Measurements from ENCODE around the gene UNCX. TPM values are rescaled to one million over a fixed set of nuclear protein-coding genes. Genes with fewer than 3 reads are reported as not detected.
A peak's percentile ranks its signal among the peaks of the same experiment; 100 is the strongest.
"Not testable (repeated sequence)": the region's sequence is repeated elsewhere in the genome, so short reads cannot be mapped to it uniquely, and the experiment has no call there.

Gene UNCX
- total and polyA plus RNA-seq, 5 donors from 2014 or later, result not detected

GRCh38 chr7:1260244-1260635, 27.6 kb downstream of the UNCX start:
- Histone ChIP-seq H3K4me3 (ENCODE audit: low read depth, low read length) (no peak overlapping the region), H3K27me3 (ENCODE audit: control insufficient read depth, insufficient read depth, low read length) (no peaks in the 10 kb centered on the region), H3K36me3 (ENCODE audit: control insufficient read depth, insufficient read depth, low read length) (no peaks in the 10 kb centered on the region), H3K4me1 (ENCODE audit: control insufficient read depth, insufficient read depth, low read length, poor library complexity, severe bottlenecking) (no peaks in the 10 kb centered on the region), H3K9me3 (ENCODE audit: control insufficient read depth in 2 of 2, low read length in 2 of 2) (no peaks in the 10 kb centered on the region), H3K27ac (ENCODE audit: insufficient read depth, low read length, poor library complexity, severe bottlenecking) (no peak overlapping the region)
- DNase-seq (no peak), ATAC-seq (ENCODE audit: low read depth in 2 of 2) (no peak)
- no peak overlapping the region for H3K27ac Mint-ChIP-seq
- H3K4me1 Mint-ChIP-seq, result no peaks in the 10 kb centered on the region
- no peaks in the 10 kb centered on the region for H3K36me3 Mint-ChIP-seq
- no peaks in the 10 kb centered on the region for H3K9me3 Mint-ChIP-seq
- H3K27me3 Mint-ChIP-seq, result peaks cover 31% of the 10 kb centered on the region
- H3K4me3 Mint-ChIP-seq, result no peak overlapping the region

- not testable (repeated sequence) for H3K36me3 Mint-ChIP-seq; DNase-seq; H3K4me3 Mint-ChIP-seq; H3K27ac Mint-ChIP-seq; H3K4me1 Mint-ChIP-seq; H3K4me3 ChIP-seq (ENCODE audit: low read depth, low read length); H3K36me3 ChIP-seq (ENCODE audit: control insufficient read depth, insufficient read depth, low read length); H3K9me3 ChIP-seq (ENCODE audit: control insufficient read depth in 2 of 2, low read length in 2 of 2); ATAC-seq (ENCODE audit: low read depth in 2 of 2); H3K9me3 Mint-ChIP-seq; H3K27ac ChIP-seq (ENCODE audit: insufficient read depth, low read length, poor library complexity, severe bottlenecking); H3K27me3 ChIP-seq (ENCODE audit: control insufficient read depth, insufficient read depth, low read length); H3K4me1 ChIP-seq (ENCODE audit: control insufficient read depth, insufficient read depth, low read length, poor library complexity, severe bottlenecking)
- peaks cover 30% of the 10 kb centered on the region for H3K27me3 Mint-ChIP-seq
These were observed 28.4 kb downstream of the UNCX start for GRCh38 chr7:1261036-1261435.

- Mint-ChIP-seq H3K27me3 (peaks cover 19% of the 10 kb centered on the region), H3K36me3 (no peaks in the 10 kb centered on the region), H3K9me3 (no peaks in the 10 kb centered on the region), H3K27ac (no peak overlapping the region), H3K4me1 (no peaks in the 10 kb centered on the region), H3K4me3 (no peak overlapping the region)
- no peaks in the 10 kb centered on the region for H3K27me3 ChIP-seq (ENCODE audit: control insufficient read depth, insufficient read depth, low read length)
- H3K27ac ChIP-seq (ENCODE audit: insufficient read depth, low read length, poor library complexity, severe bottlenecking), result no peak overlapping the region
- no peak for DNase-seq
- no peak for ATAC-seq (ENCODE audit: low read depth in 2 of 2)
- no peak overlapping the region for H3K4me3 ChIP-seq (ENCODE audit: low read depth, low read length)
- no peaks in the 10 kb centered on the region for H3K36me3 ChIP-seq (ENCODE audit: control insufficient read depth, insufficient read depth, low read length)
- H3K9me3 ChIP-seq (ENCODE audit: control insufficient read depth in 2 of 2, low read length in 2 of 2), result no peaks in the 10 kb centered on the region
- H3K4me1 ChIP-seq (ENCODE audit: control insufficient read depth, insufficient read depth, low read length, poor library complexity, severe bottlenecking), result no peaks in the 10 kb centered on the region
These were observed 29.8 kb downstream of the UNCX start for GRCh38 chr7:1262441-1262840.

GRCh38 chr7:1263391-1263951, 30.8 kb downstream of the UNCX start:
- ATAC-seq (ENCODE audit: low read depth in 2 of 2), result no peak
- no peak overlapping the region for H3K4me3 Mint-ChIP-seq
- no peak overlapping the region for H3K27ac Mint-ChIP-seq
- no peak overlapping the region for H3K27ac ChIP-seq (ENCODE audit: insufficient read depth, low read length, poor library complexity, severe bottlenecking)
- H3K27me3 Mint-ChIP-seq, result peaks cover 14% of the 10 kb centered on the region
- H3K36me3 ChIP-seq (ENCODE audit: control insufficient read depth, insufficient read depth, low read length), result no peaks in the 10 kb centered on the region
- no peak overlapping the region for H3K4me3 ChIP-seq (ENCODE audit: low read depth, low read length)
- H3K4me1 Mint-ChIP-seq, result no peaks in the 10 kb centered on the region
- no peaks in the 10 kb centered on the region for H3K27me3 ChIP-seq (ENCODE audit: control insufficient read depth, insufficient read depth, low read length)
- no peaks in the 10 kb centered on the region for H3K9me3 ChIP-seq (ENCODE audit: control insufficient read depth in 2 of 2, low read length in 2 of 2)
- no peak for DNase-seq
- H3K36me3 Mint-ChIP-seq, result no peaks in the 10 kb centered on the region
- H3K9me3 Mint-ChIP-seq, result no peaks in the 10 kb centered on the region
- H3K4me1 ChIP-seq (ENCODE audit: control insufficient read depth, insufficient read depth, low read length, poor library complexity, severe bottlenecking), result no peaks in the 10 kb centered on the region

- no peaks in the 10 kb centered on the region for H3K36me3 ChIP-seq (ENCODE audit: control insufficient read depth, insufficient read depth, low read length)
- H3K4me3 ChIP-seq (ENCODE audit: low read depth, low read length), result no peak overlapping the region
- H3K27me3 Mint-ChIP-seq, result peaks cover 14% of the 10 kb centered on the region
- H3K4me1 Mint-ChIP-seq, result no peaks in the 10 kb centered on the region
- no peaks in the 10 kb centered on the region for H3K27me3 ChIP-seq (ENCODE audit: control insufficient read depth, insufficient read depth, low read length)
- H3K4me3 Mint-ChIP-seq, result no peak overlapping the region
- ATAC-seq (ENCODE audit: low read depth in 2 of 2) (no peak), DNase-seq (no peak)
- no peak overlapping the region for H3K27ac Mint-ChIP-seq
- peaks cover 0 to 2% (median 0%) of the 10 kb centered on the region in 7 donors for H3K9me3 Mint-ChIP-seq
- H3K9me3 ChIP-seq (ENCODE audit: control insufficient read depth in 2 of 2, low read length in 2 of 2), result no peaks in the 10 kb centered on the region
- no peaks in the 10 kb centered on the region for H3K4me1 ChIP-seq (ENCODE audit: control insufficient read depth, insufficient read depth, low read length, poor library complexity, severe bottlenecking)
- H3K36me3 Mint-ChIP-seq, result no peaks in the 10 kb centered on the region
- no peak overlapping the region for H3K27ac ChIP-seq (ENCODE audit: insufficient read depth, low read length, poor library complexity, severe bottlenecking)
These were observed 31.9 kb downstream of the UNCX start for GRCh38 chr7:1264345-1265280.

- Histone ChIP-seq H3K4me1 (ENCODE audit: control insufficient read depth, insufficient read depth, low read length, poor library complexity, severe bottlenecking) (no peaks in the 10 kb centered on the region), H3K27ac (ENCODE audit: insufficient read depth, low read length, poor library complexity, severe bottlenecking) (no peak overlapping the region), H3K4me3 (ENCODE audit: low read depth, low read length) (no peak overlapping the region), H3K27me3 (ENCODE audit: control insufficient read depth, insufficient read depth, low read length) (no peaks in the 10 kb centered on the region), H3K9me3 (ENCODE audit: control insufficient read depth in 2 of 2, low read length in 2 of 2) (no peaks in the 10 kb centered on the region), H3K36me3 (ENCODE audit: control insufficient read depth, insufficient read depth, low read length) (no peaks in the 10 kb centered on the region)
- ATAC-seq (ENCODE audit: low read depth in 2 of 2) (no peak), DNase-seq (no peak)
- Mint-ChIP-seq H3K4me3 (no peak overlapping the region), H3K27ac (peak overlapping the region in 1 of 3 donors; percentile 40), H3K4me1 (no peaks in the 10 kb centered on the region), H3K27me3 (peaks cover 13% of the 10 kb centered on the region), H3K36me3 (no peaks in the 10 kb centered on the region), H3K9me3 (peaks cover 0 to 2% (median 0%) of the 10 kb centered on the region in 7 donors)
These were observed 34.6 kb downstream of the UNCX start for GRCh38 chr7:1267016-1267900.

GRCh38 chr7:1268076-1268815, 35.6 kb downstream of the UNCX start:
- peaks cover 13% of the 10 kb centered on the region for H3K27me3 Mint-ChIP-seq
- no peak overlapping the region for H3K4me3 Mint-ChIP-seq
- no peaks in the 10 kb centered on the region for H3K36me3 Mint-ChIP-seq
- Histone ChIP-seq H3K36me3 (ENCODE audit: control insufficient read depth, insufficient read depth, low read length) (no peaks in the 10 kb centered on the region), H3K27me3 (ENCODE audit: control insufficient read depth, insufficient read depth, low read length) (no peaks in the 10 kb centered on the region), H3K9me3 (ENCODE audit: control insufficient read depth in 2 of 2, low read length in 2 of 2) (no peaks in the 10 kb centered on the region), H3K4me3 (ENCODE audit: low read depth, low read length) (no peak overlapping the region), H3K27ac (ENCODE audit: insufficient read depth, low read length, poor library complexity, severe bottlenecking) (no peak overlapping the region), H3K4me1 (ENCODE audit: control insufficient read depth, insufficient read depth, low read length, poor library complexity, severe bottlenecking) (no peaks in the 10 kb centered on the region)
- no peak overlapping the region for H3K27ac Mint-ChIP-seq
- H3K9me3 Mint-ChIP-seq, result peaks cover 0 to 2% (median 0%) of the 10 kb centered on the region in 7 donors
- ATAC-seq (ENCODE audit: low read depth in 2 of 2) (no peak), DNase-seq (no peak)
- H3K4me1 Mint-ChIP-seq, result no peaks in the 10 kb centered on the region

Data from CD4-positive, CD25-positive, alpha-beta regulatory T cell (primary cell).